Panc1 (cell line): ENCODE measurements around the gene HSBP1. TPM values are rescaled to one million over a fixed set of nuclear protein-coding genes. Genes with fewer than 3 reads are reported as not detected.

ENCODE experiments used
- ATAC-seq: fragments of 200-7000 bp; cut with Tn5 transposase; 2 replicates; pipeline ENCODE4 v1.9.1; 2020; ENCODE audit warnings: mild to moderate bottlenecking, moderate library complexity
- BruUV-seq: library from RNA; stranded (reverse); fragments of 400-500 nt; replicated peaks from 2 replicates; lab custom pipeline; 2021; lab: Mats Ljungman, UMichigan
- CTCF ChIA-PET: fragments of 300-600 bp; sonication (Branson Sonifier 250); formaldehyde crosslinking; loops from one replicate; lab custom pipeline; 2022; ENCODE audit warnings: antibody characterized with exemption; lab: Charles Lee
- POLR2A ChIA-PET: fragments of 300-600 bp; sonication (Branson Sonifier 250); formaldehyde crosslinking; loops from one replicate; lab custom pipeline; 2022; ENCODE audit warnings: antibody characterized with exemption; lab: Charles Lee
- DNase-seq: peaks from one replicate; pipeline ENCODE4 v3.0.0-alpha.2; 2010; ENCODE audit warnings: low read depth, low spot score
- H3K27ac ChIP-seq: 2 replicates; pipeline ENCODE4 v1.5.1; 2011; ENCODE audit warnings: mild to moderate bottlenecking, low read length, inconsistent platforms
- H3K27me3 ChIP-seq: fragments of 200-500 bp; sonication (Bioruptor generic); 2 replicates; pipeline ENCODE4 v1.6.0; 2014; ENCODE audit warnings: low read length, inconsistent platforms; ENCODE audit not compliant: control insufficient read depth, insufficient read depth
- H3K36me3 ChIP-seq: fragments of 200-500 bp; sonication (Bioruptor generic); 2 replicates; pipeline ENCODE4 v1.5.1; 2014; ENCODE audit warnings: inconsistent platforms, mild to moderate bottlenecking, low read length, moderate library complexity; ENCODE audit not compliant: control insufficient read depth, insufficient read depth
- H3K4me1 ChIP-seq: 2 replicates; pipeline ENCODE4 v1.5.1; 2011; ENCODE audit warnings: inconsistent platforms, mild to moderate bottlenecking, low read length, moderate library complexity; ENCODE audit not compliant: control insufficient read depth, insufficient read depth
- H3K4me3 ChIP-seq, 2 experiments: 2 replicates each; pipeline ENCODE4 v1.5.1; 2011 to 2012; ENCODE audit warnings: low read depth in 2 of 2, low read length in 2 of 2, mild to moderate bottlenecking in 2 of 2, inconsistent platforms in 1 of 2, moderate library complexity in 1 of 2
- H3K9me3 ChIP-seq: fragments of 200-500 bp; sonication (Bioruptor generic); 2 replicates; pipeline ENCODE4 v1.5.1; 2014; ENCODE audit warnings: low read depth, mild to moderate bottlenecking, inconsistent platforms, low read length, moderate library complexity; ENCODE audit not compliant: control insufficient read depth, insufficient read depth
- CTCF ChIP-seq: fragments of 450-650 bp; IDR thresholded peaks from 2 replicates; pipeline ENCODE4 v1.5.1; 2017; ENCODE audit warnings: mild to moderate bottlenecking
- POLR2AphosphoS5 ChIP-seq: IDR thresholded peaks from 2 replicates; pipeline ENCODE4 v1.6.1; 2012; ENCODE audit warnings: mild to moderate bottlenecking, low read depth, low read length, moderate library complexity
- REST ChIP-seq, 2 experiments: IDR thresholded peaks; 2 replicates each; pipeline ENCODE4 v1.6.1; 2011 to 2012; ENCODE audit warnings: low read depth in 2 of 2, control low read depth in 1 of 2, low read length in 1 of 2, mild to moderate bottlenecking in 1 of 2, moderate library complexity in 1 of 2; ENCODE audit not compliant: insufficient read depth in 1 of 2
- SIN3A ChIP-seq: IDR thresholded peaks from 2 replicates; pipeline ENCODE4 v1.6.1; 2012; ENCODE audit warnings: low read depth, mild to moderate bottlenecking, low read length, moderate library complexity, borderline replicate concordance; ENCODE audit not compliant: insufficient read depth
- TCF7L2 ChIP-seq: IDR thresholded peaks from 2 replicates; pipeline ENCODE4 v1.6.1; 2011; ENCODE audit warnings: mild to moderate bottlenecking, low read depth, low read length, inconsistent platforms
- in situ Hi-C: cut with HindIII; loops from 2 replicates; pipeline ENCODE4 v1.10.0; 2016; ENCODE audit warnings: low sequenced_read_pairs, low pct_unique_long_range_greater_than_20kb
- intact Hi-C: fragments of 100-400 bp; cut with micrococcal nuclease; formaldehyde crosslinking; loops from one replicate; pipeline ENCODE4 v1.10.0; 2022; ENCODE audit not compliant: unreplicated experiment
- total RNA-seq: library from RNA; stranded (reverse); gene quantifications from one replicate; pipeline ENCODE4 v1.2.1, GENCODE V29; 2021; ENCODE audit not compliant: unreplicated experiment

Gene HSBP1
- total RNA-seq, 1 experiment from 2014 or later: 117 TPM

DNA sequence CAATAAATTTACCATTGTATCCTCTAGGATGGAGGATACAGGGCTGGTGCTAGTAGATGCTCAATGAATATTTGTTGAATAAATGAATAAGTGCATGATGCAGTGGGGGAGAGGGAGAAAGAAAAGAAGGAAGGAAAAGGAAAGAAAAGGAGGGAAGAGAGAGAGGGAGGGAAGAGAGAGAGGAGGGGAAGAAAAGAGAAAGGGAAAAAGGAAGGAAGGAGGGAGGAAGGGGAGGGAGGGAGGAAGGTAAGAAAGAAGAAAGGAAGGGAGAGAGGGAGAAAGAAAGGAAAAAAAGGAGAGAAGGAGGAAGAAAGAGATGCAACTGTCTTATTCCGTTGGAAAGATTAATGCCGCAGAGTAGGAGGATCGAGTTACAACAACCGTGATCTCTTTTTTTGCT is 30.4 kb downstream of the HSBP1 start:
- ChIA-PET CTCF (no interaction called here), POLR2A (no interaction called here)
- Histone ChIP-seq H3K4me1 (no peaks in the 10 kb centered on the region; the same call in 1 of the 2 replicates), H3K9me3 (no peaks in the 10 kb centered on the region), H3K27ac (no peak overlapping the region), H3K36me3 (no peaks in the 10 kb centered on the region), H3K4me3 (no peak overlapping the region), H3K27me3 (no peaks in the 10 kb centered on the region)
- ATAC-seq (no peak), DNase-seq (no peak)
- intact Hi-C loops: no loop called here
- TF ChIP-seq TCF7L2 (no peak), POLR2AphosphoS5 (no peak), REST (IDR thresholded peaks at IDR 0.05; ENCODE audit: insufficient read depth in 1 of 2, low read depth in 2 of 2, low read length in 1 of 2) (no peak), CTCF (no peak), SIN3A (no peak)
- in situ Hi-C loops: no loop called here
- BruUV-seq: no TSS peak

DNA sequence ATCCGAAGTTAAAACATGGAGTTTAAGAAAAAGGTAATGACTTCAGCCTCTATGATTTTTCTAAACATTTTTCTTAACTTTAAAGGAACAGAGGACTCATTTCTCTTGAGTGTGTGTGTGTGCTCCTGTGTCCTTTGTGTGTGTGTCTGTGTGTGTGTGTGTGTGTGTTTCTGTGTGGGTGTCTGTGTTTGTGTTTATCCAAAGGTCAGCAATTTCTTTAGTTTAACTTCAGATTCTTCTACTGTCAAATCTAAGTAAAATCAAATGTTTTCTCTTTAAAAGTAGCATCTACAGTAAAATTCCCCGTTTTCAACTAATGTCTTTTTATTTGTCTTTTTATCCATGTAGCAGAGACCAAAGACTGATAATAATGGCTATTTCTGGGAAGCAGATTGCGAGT is 31.8 kb downstream of the HSBP1 start:
- in situ Hi-C loops: no loop called here
- POLR2A ChIA-PET: interaction anchor here (0.7 kb wide), 1 partner anchor 334 kb away, joined by 3 read pairs; no protein-coding TSS in a partner anchor
- Histone ChIP-seq H3K4me3 (no peak overlapping the region), H3K9me3 (no peaks in the 10 kb centered on the region), H3K27me3 (no peaks in the 10 kb centered on the region), H3K4me1 (no peaks in the 10 kb centered on the region; the same call in 1 of the 2 replicates), H3K27ac (no peak overlapping the region), H3K36me3 (no peaks in the 10 kb centered on the region)
- CTCF ChIA-PET: no interaction called here
- ATAC-seq: no peak
- DNase-seq: no peak
- intact Hi-C loops: no loop called here
- no peak for TF ChIP-seq SIN3A
- TF ChIP-seq POLR2AphosphoS5: no peak
- TF ChIP-seq CTCF: no peak
- no peak for TF ChIP-seq REST (IDR thresholded peaks at IDR 0.05; ENCODE audit: insufficient read depth in 1 of 2, low read depth in 2 of 2, low read length in 1 of 2)
- no peak for TF ChIP-seq TCF7L2
- no TSS peak for BruUV-seq
